ENCODE measurements around the gene ATOX1. TPM values are rescaled to one million over a fixed set of nuclear protein-coding genes. Genes with fewer than 3 reads are reported as not detected.

Gene ATOX1
- total and polyA plus RNA-seq, 2 of the 8 experiments (the other 6 are each of a cell fraction or from before 2014, with no cell fraction given) = 79.9 to 232 TPM

GRCh38 chr5:151720215-151720614, 38.2 kb downstream of the ATOX1 start (continued):
- TF ChIP-seq CTCF (IDR thresholded peaks at IDR 0.05; ENCODE audit: control extremely low read depth in 1 of 3, insufficient read depth in 1 of 3, low read depth in 1 of 3, low read length in 3 of 3) (no peak), BCL11A (IDR thresholded peaks at IDR 0.05; ENCODE audit: low read depth in 2 of 2, low read length in 2 of 2) (no peak), NRF1 (IDR thresholded peaks at IDR 0.05; ENCODE audit: low read depth, low read length) (no peak), ATF3 (IDR thresholded peaks at IDR 0.05; ENCODE audit: insufficient read depth, low read depth, low read length) (no peak)

All from H1 (cell line).